Measurements from ENCODE around the gene RNF181.

DNA sequence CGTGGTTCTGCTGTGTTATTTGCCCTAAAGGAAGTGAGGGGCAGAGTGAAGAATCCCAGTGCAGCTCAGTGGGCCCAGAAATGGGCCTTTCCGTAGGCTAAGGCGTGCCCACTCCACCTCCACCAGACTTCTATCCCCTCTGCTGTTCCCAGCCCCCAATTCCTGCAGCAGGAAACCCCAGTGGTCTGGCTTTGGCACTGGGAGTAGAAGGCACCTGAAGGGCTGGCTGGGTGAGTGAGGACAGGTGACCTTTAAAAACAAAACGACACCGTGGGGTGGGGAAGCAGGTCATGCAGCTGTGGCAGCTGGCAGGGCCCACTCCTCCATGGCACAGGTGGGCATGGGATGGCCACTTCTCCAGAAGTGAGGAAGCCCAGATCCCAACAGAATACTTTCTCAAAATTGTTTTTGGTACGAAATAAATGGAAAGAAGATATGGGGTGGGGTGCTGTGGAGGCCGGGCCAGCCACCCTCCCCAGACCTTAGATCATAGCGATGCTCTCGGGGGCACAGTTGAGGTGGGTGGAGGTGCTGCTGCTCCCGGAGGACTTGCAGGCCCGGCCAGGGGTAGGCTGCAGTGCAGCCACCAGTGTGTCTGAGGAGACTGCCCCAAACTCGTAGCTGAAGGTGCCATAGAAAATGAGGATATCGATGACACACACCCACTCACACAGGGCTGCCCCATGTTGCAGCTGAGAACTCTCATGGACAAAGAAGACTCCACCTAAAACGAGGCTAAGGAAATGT, 3.2 kb downstream of the RNF181 start:
- TF ChIP-seq HMG20B (CRISPR knock-in tag; conservative IDR thresholded peaks at IDR 0.05), result no peak
- no peak for TF ChIP-seq ZNF552 (CRISPR knock-in tag; IDR thresholded peaks at IDR 0.05; ENCODE audit: borderline replicate concordance)
- no peak for TF ChIP-seq ZNF660 (CRISPR knock-in tag; IDR thresholded peaks at IDR 0.05; ENCODE audit: borderline replicate concordance, low read depth)
- TF ChIP-seq, protein P1, sequence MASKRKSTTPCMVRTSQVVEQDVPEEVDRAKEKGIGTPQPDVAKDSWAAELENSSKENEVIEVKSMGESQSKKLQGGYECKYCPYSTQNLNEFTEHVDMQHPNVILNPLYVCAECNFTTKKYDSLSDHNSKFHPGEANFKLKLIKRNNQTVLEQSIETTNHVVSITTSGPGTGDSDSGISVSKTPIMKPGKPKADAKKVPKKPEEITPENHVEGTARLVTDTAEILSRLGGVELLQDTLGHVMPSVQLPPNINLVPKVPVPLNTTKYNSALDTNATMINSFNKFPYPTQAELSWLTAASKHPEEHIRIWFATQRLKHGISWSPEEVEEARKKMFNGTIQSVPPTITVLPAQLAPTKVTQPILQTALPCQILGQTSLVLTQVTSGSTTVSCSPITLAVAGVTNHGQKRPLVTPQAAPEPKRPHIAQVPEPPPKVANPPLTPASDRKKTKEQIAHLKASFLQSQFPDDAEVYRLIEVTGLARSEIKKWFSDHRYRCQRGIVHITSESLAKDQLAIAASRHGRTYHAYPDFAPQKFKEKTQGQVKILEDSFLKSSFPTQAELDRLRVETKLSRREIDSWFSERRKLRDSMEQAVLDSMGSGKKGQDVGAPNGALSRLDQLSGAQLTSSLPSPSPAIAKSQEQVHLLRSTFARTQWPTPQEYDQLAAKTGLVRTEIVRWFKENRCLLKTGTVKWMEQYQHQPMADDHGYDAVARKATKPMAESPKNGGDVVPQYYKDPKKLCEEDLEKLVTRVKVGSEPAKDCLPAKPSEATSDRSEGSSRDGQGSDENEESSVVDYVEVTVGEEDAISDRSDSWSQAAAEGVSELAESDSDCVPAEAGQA (IDR thresholded peaks at IDR 0.05; ENCODE audit: low read depth), result no peak
- TF ChIP-seq, protein P1 (CRISPR knock-in tag; IDR thresholded peaks at IDR 0.05; ENCODE audit: borderline replicate concordance), result no peak
- TF ChIP-seq ARHGAP35 (CRISPR knock-in tag; IDR thresholded peaks at IDR 0.05; ENCODE audit: borderline replicate concordance), result no peak
- TF ChIP-seq, protein P2, sequence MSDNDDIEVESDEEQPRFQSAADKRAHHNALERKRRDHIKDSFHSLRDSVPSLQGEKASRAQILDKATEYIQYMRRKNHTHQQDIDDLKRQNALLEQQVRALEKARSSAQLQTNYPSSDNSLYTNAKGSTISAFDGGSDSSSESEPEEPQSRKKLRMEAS (IDR thresholded peaks at IDR 0.05), result no peak
- TF ChIP-seq, protein P3, sequence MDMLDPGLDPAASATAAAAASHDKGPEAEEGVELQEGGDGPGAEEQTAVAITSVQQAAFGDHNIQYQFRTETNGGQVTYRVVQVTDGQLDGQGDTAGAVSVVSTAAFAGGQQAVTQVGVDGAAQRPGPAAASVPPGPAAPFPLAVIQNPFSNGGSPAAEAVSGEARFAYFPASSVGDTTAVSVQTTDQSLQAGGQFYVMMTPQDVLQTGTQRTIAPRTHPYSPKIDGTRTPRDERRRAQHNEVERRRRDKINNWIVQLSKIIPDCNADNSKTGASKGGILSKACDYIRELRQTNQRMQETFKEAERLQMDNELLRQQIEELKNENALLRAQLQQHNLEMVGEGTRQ (IDR thresholded peaks at IDR 0.05; ENCODE audit: low read depth, low read length), result no peak
- TF ChIP-seq, protein P3 (CRISPR knock-in tag; IDR thresholded peaks at IDR 0.05; ENCODE audit: borderline replicate concordance), result no peak
